ENCODE measurements around the gene CST5.

GRCh38 chr20:23856226-23856625 is 23.3 kb downstream of the CST5 start:
- TF ChIP-seq CTCF (IDR thresholded peaks at IDR 0.05) (no peak), ZC3H11A (IDR thresholded peaks at IDR 0.05) (no peak), POLR2A (IDR thresholded peaks at IDR 0.05; ENCODE audit: low read length) (no peak), MAZ (IDR thresholded peaks at IDR 0.05; ENCODE audit: borderline replicate concordance, low read depth, low read length) (no peak), RCOR1 (IDR thresholded peaks at IDR 0.05; ENCODE audit: low read depth, low read length) (no peak), JUN (IDR thresholded peaks at IDR 0.05) (no peak), EP300 (IDR thresholded peaks at IDR 0.05) (no peak), CEBPB (IDR thresholded peaks at IDR 0.05) (no peak), MYC (IDR thresholded peaks at IDR 0.05; ENCODE audit: borderline replicate concordance, low read length) (no peak)

All from A549 (cell line).